ENCODE measurements around the gene CA7.

DNA sequence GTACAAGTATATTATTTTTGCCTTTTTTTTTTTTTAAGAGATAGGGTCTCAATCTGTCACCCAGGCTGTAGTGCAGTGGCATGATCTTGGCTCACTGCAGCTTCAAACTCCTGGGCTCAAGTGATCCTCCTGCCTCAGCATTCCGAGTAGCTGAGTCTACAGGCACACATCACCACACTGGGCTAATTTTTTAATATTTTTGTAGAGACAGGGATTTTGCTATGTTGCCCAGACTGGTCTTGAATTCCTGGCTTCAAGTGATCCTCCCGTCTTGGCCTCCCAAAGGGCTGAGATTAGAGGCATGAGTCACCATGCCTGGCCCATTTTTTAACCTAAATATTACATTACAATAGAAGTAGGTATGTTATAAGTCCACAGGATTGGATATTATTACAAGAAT, 46.1 kb upstream of the CA7 start:
- no peak for TF ChIP-seq POLR2A (IDR thresholded peaks at IDR 0.05; ENCODE audit: low read length)
- no peak for TF ChIP-seq GATA1 (IDR thresholded peaks at IDR 0.05; ENCODE audit: low read depth, low read length)

Data from erythroblast (primary cell).